LoVo (cell line): ENCODE results near the gene ANAPC4.
"Not testable (repeated sequence)": the region's sequence is repeated elsewhere in the genome, so short reads cannot be mapped to it uniquely, and the experiment has no call there.

Source experiments
- DNase-seq: peaks from one replicate; pipeline ENCODE4 v3.0.0-alpha.2; 2016; ENCODE audit warnings: low spot score

ANAPC4 gene, protein sequence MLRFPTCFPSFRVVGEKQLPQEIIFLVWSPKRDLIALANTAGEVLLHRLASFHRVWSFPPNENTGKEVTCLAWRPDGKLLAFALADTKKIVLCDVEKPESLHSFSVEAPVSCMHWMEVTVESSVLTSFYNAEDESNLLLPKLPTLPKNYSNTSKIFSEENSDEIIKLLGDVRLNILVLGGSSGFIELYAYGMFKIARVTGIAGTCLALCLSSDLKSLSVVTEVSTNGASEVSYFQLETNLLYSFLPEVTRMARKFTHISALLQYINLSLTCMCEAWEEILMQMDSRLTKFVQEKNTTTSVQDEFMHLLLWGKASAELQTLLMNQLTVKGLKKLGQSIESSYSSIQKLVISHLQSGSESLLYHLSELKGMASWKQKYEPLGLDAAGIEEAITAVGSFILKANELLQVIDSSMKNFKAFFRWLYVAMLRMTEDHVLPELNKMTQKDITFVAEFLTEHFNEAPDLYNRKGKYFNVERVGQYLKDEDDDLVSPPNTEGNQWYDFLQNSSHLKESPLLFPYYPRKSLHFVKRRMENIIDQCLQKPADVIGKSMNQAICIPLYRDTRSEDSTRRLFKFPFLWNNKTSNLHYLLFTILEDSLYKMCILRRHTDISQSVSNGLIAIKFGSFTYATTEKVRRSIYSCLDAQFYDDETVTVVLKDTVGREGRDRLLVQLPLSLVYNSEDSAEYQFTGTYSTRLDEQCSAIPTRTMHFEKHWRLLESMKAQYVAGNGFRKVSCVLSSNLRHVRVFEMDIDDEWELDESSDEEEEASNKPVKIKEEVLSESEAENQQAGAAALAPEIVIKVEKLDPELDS

DNA sequence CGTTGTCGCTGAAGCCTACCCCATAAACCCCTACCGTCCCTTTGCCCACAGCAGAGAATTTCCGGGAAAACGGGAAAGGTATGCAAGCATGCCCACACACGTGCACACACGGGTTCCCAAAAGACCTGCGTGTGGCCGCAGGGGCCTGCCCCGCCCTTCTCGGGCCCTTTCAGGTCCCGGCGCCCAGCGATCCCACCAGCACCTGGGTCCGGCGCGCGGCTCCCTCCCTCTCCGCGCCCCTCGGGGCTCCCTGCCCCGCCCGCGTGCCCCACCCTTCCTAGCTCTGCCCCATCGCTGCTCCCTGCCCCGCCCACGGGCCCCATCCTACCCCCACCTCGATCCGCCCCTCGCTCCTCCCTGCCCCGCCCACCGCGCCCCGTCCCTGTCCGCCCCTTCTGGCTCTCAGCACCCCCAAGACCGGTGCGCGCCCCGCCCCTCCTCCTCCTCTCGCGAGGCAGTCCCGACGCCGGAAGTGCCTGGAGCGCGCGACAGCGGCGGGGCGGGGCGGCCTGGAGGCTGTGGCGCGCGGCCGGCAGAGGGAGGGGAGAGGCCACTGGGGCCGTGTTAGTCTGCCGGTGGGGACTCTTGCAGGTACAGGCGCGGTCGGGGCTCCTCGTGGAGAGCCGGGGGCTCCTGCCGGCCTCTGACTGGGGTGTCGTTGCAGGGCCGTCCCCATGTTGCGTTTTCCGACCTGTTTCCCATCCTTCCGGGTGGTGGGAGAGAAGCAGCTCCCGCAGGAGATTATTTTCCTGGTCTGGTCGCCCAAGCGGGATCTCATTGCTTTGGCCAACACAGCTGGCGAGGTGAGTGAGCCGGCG is at the start of gene ANAPC4:
Gene ANAPC4, plus strand, starts transcription at position 510 of the 818 bp plus-strand sequence. Its CDS starts 165 bp downstream, at position 675.
- DNase-seq = peak; percentile 91

- not testable (repeated sequence) for DNase-seq
Measured at GRCh38 chr4:25328463-25328862, 48.6 kb upstream of the ANAPC4 start.

DNA sequence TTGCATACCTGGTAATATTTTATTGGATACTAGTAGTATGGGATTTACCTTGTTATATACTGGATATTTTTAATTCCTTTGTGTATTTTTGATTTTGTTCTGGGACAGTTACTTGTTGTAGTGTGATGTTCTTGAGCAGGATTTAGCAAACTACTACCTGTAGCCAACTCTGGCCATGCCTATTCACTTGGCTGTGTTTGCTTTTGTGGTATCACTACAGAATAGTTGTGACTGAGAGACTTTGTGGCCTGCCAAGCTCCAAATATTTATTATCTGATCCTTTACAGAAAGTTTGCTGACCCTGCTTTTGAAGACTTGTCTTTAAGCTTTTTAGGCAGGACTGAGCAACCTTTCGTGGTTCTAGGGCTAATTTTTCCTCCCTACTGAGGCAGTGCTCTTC is 46.7 kb upstream of the ANAPC4 start:
- no peak for DNase-seq

DNA sequence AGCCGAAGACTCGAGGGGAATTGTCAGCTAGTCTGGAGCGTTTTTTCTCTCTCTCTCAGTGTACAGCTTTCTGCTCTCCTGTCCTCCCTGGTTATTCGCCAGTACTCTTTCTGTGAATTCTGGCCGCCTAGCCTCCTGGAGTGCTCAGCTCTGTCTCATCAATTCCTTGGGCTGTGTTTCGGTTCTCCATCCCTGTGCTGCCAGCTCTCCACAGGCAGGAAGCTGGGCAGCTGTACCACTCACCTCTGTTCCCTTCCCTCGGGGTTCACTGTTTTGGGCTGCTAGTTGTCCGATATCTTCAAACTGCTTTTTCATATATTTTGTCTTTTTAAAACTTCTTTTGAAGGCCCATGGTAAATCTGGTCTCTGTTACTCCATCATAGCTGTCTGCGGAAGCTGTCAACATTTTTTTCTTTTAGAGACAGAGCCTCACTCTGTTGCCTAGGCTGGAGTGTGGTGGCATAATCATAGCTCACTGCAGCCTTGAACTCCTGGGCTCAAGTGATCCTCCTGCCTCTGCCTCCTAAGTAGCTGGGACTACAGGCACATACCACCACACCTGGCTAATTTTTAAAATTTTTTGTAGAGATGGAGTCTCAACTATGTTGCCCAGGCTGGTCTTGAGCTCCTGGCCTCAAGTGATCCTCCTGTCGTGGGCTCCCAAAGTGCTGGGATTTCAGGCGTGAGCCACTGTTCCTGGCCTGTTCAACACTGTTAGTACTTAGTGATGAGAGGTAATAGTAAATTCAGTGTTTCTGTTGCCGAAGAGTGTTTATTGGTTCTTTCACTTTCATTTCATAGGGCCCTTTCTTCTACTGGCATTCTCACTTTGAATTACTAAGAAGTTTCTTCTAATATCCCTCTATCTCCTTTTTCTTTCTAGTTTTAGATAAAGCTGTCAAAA is 45.9 kb upstream of the ANAPC4 start:
- no peak for DNase-seq

- no peak for DNase-seq
Measured at GRCh38 chr4:25343671-25344070, 33.4 kb upstream of the ANAPC4 start.

GRCh38 chr4:25345744-25346143 is 31.3 kb upstream of the ANAPC4 start:
- DNase-seq = no peak

DNA sequence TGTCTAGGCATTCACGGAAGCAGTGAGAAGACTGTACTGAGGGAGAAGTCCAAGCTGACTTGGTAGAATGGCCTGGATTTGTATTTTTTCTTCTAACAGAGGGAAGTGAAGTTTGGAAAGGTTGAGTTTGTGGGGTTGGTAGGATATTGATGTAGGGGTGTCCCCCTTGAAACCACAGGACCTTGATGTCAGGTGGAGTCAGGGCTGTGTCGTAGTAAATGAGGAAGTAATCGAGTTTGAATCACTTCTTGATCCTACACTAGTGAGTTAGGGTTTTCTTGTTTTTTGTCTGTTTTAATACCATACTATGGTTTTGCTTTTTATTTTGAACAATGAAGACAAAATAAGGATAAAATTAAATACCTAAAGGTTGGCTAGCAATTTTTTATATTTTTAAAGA is 30.1 kb upstream of the ANAPC4 start:
- no peak for DNase-seq

- no peak for DNase-seq
Measured at GRCh38 chr4:25347473-25347872, 29.6 kb upstream of the ANAPC4 start.

- DNase-seq = no peak
Measured at GRCh38 chr4:25347971-25348370, 29.1 kb upstream of the ANAPC4 start.

DNA sequence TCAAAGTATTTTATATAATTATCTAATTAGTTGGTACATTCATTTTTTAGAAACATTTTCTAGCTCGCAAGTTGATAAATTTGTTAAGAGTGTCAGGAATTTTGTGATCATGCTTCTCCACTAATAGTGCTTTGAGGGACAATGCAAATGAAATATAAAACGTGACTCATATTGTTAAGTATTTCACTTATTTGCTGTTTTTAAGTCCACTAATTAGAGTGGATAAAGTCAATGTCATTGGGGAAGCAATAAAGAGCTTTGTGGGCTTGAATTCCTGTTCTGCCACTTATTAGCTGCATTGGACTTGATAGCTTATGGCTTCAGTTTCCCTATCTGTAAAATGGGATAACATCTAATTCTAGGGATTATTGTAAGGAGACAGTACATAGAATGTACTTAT is 26.5 kb upstream of the ANAPC4 start:
- DNase-seq = no peak

GRCh38 chr4:25351777-25352416 is 25.2 kb upstream of the ANAPC4 start:
- no peak for DNase-seq

DNA sequence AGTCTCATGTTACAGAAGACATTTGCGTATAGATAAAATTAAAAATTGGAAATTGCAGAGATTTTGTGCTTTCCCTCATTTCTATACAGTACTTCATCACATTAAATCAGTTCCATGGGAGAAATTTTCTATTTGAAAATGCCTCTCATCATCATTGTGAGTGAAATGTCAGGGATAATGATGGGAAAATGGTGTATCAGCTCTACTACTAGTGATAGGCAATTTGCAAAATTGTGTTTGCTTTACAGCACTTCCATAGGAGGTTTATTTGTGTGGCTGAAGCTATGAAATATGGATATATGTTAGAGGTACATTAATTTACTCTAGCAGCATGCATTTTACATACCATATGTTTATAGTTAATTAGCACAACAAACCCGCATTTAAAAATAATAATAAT is 21.0 kb upstream of the ANAPC4 start:
- no peak for DNase-seq

GRCh38 chr4:25358515-25359275 is 18.4 kb upstream of the ANAPC4 start:
- no peak for DNase-seq

DNA sequence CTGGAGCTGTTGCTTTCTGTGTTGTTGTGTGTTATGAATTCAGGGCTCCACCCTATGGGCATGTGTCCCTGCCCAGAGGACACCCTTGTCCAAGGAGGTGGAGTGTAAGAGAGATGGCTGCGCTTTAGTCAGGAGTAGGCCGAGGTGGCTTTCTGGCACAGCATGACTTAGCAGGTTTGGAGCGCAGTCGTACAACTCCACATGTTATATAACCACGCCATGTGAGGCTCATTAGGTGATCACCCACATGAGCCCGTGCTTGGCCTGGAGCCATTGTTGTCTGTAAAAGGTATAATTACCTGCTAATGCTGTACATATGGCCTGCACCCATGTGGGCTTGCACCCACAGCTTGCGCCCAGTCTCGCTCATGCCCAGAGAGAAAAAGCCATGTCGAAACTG is 15.8 kb upstream of the ANAPC4 start:
- no peak for DNase-seq

- DNase-seq = peak; percentile 31
Measured at GRCh38 chr4:25367004-25367621, 9.9 kb upstream of the ANAPC4 start.

DNA sequence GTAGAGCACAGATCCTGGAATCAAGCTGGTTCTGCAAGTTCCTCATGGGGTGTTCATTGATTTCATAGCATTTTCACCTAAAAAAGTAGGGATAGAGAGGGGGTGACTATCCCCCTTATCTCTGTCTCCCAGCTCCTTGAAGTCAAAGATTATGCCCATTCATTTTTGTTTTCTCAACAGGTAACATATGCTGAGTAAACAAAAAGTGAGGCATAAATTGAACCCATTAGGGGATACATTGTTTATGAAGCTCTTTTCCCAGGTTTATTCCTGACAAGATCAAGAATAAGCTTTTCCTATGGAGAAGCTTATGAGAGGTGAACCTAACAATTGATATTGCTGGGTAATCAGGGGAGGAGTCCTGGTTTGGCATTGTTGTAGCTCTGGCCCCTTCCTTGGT is 9.2 kb upstream of the ANAPC4 start:
- no peak for DNase-seq

GRCh38 chr4:25368315-25368714 is 8.7 kb upstream of the ANAPC4 start:
- DNase-seq = no peak

GRCh38 chr4:25370242-25370641 is 6.8 kb upstream of the ANAPC4 start:
- no peak for DNase-seq

GRCh38 chr4:25372549-25372948 is 4.5 kb upstream of the ANAPC4 start:
- not testable (repeated sequence) for DNase-seq
